Gastrocnemius medialis (tissue), 4 donors: ENCODE results near the gene APH1B. TPM values are rescaled to one million over a fixed set of nuclear protein-coding genes. Genes with fewer than 3 reads are reported as not detected.

Experiments
- ATAC-seq, 2 donors: fragments of 150-250 bp; one replicate each; pipeline ENCODE4 v1.9.1; 2016
- DNase-seq, 2 donors: peaks; one replicate each; pipeline ENCODE4 v3.0.0-alpha.2; 2019
- H3K27ac ChIP-seq, 4 donors: fragments of 200-600 bp; sonication (generic); 1 replicate in 1 of 4; 2 replicates in 3 of 4; pipeline ENCODE4 v1.5.1; 2016 to 2018; ENCODE audit warnings: mild to moderate bottlenecking in 2 of 4, moderate library complexity in 1 of 4
- H3K27me3 ChIP-seq, 3 donors: fragments of 200-600 bp; sonication (generic) in 2 of 3; 1 replicate in 1 of 3; 2 replicates in 2 of 3; pipeline versions ENCODE4 v1.5.1 to v1.6.0; 2016 to 2019; ENCODE audit warnings: mild to moderate bottlenecking in 1 of 3, moderate library complexity in 1 of 3
- H3K36me3 ChIP-seq, 2 donors: fragments of 200-600 bp; sonication (generic) in 1 of 2; one replicate each; pipeline ENCODE4 v1.5.1; 2017 to 2018
- H3K4me1 ChIP-seq, 2 donors: fragments of 200-600 bp; sonication (generic) in 1 of 2; one replicate each; pipeline ENCODE4 v1.5.1; 2016 to 2017; ENCODE audit warnings: mild to moderate bottlenecking in 2 of 2
- H3K4me3 ChIP-seq, 4 donors: fragments of 200-600 bp; sonication (generic) in 3 of 4; 1 replicate in 1 of 4; 2 replicates in 3 of 4; pipeline ENCODE4 v1.5.1; 2016 to 2019; ENCODE audit warnings: mild to moderate bottlenecking in 2 of 4
- H3K9me3 ChIP-seq, 3 donors: fragments of 200-600 bp; sonication (generic) in 2 of 3; 1 replicate in 1 of 3; 2 replicates in 2 of 3; pipeline ENCODE4 v1.5.1; 2016 to 2019
- CTCF ChIP-seq, 5 experiments: fragments of 450-650 bp in 3 of 5; fragments of 200-600 bp in 2 of 5; sonication (generic) in 2 of 5; IDR thresholded peaks in 4 of 5; conservative IDR thresholded peaks in 1 of 5; 1 replicate in 4 of 5; 2 replicates in 1 of 5; pipeline ENCODE4 v1.5.1; 2016 to 2019; ENCODE audit warnings: antibody characterized with exemption in 5 of 5, mild to moderate bottlenecking in 3 of 5, moderate library complexity in 3 of 5
- POLR2A ChIP-seq, 2 donors: fragments of 450-650 bp; IDR thresholded peaks; one replicate each; pipeline ENCODE4 v1.6.1; 2017; ENCODE audit warnings: antibody characterized with exemption in 2 of 2, mild to moderate bottlenecking in 2 of 2, moderate library complexity in 2 of 2
- in situ Hi-C, 4 donors: fragments of 200-750 bp; cut with MboI; loops; one replicate each; pipeline versions ENCODE4 v1.15.0 to v1.8.0; 2017; ENCODE audit warnings: low sequenced_read_pairs in 4 of 4
- intact Hi-C: fragments of 100-400 bp; cut with DNase I; formaldehyde crosslinking; loops from one replicate; pipeline ENCODE4 v1.15.1; 2023; ENCODE audit warnings: low total_unique reads
- total RNA-seq, 4 donors: library from RNA; depleted of rRNA; stranded (reverse); fragments of >200 nt; gene quantifications; one replicate each; pipeline versions ENCODE4 v1.1.0 to v1.2.3, GENCODE V29; 2016

The APH1B gene
- total RNA-seq, 4 donors from 2014 or later, result 2.4 to 5.6 (median 2.9) TPM

GRCh38 chr15:63292241-63292640 is 14.8 kb downstream of the APH1B start:
- Histone ChIP-seq H3K27me3 (no peaks in the 10 kb centered on the region), H3K36me3 (no peaks in the 10 kb centered on the region), H3K9me3 (no peaks in the 10 kb centered on the region), H3K4me3 (no peak overlapping the region), H3K27ac (no peak overlapping the region), H3K4me1 (peaks cover 0 to 5% of the 10 kb centered on the region in 2 donors)
- no peak for ATAC-seq
- no peak for DNase-seq
- intact Hi-C loops, result no loop called here
- TF ChIP-seq CTCF (IDR thresholded peaks at IDR 0.05 in 4 of 5, conservative IDR thresholded peaks at IDR 0.05 in 1 of 5) (no peak), POLR2A (IDR thresholded peaks at IDR 0.05) (no peak)
- in situ Hi-C loops, result loop anchor here (5.0 to 25.0 kb wide), 4 partner anchors 103 to 295 kb away; partner anchors contain the start of gene FBXL22 (in 1 of the 4)

GRCh38 chr15:63292771-63293170 is 15.4 kb downstream of the APH1B start:
- no peak for TF ChIP-seq CTCF (IDR thresholded peaks at IDR 0.05 in 4 of 5, conservative IDR thresholded peaks at IDR 0.05 in 1 of 5)
- TF ChIP-seq POLR2A (IDR thresholded peaks at IDR 0.05), result no peak
- in situ Hi-C loops (loop anchor here (5.0 to 25.0 kb wide), 4 partner anchors 102 to 295 kb away; partner anchors contain the start of gene FBXL22 (in 1 of the 4)), intact Hi-C loops (no loop called here)
- Histone ChIP-seq H3K27me3 (no peaks in the 10 kb centered on the region), H3K9me3 (no peaks in the 10 kb centered on the region), H3K27ac (no peak overlapping the region), H3K36me3 (no peaks in the 10 kb centered on the region), H3K4me3 (no peak overlapping the region), H3K4me1 (peaks cover 0 to 5% of the 10 kb centered on the region in 2 donors)
- ATAC-seq, result no peak
- DNase-seq, result no peak

DNA sequence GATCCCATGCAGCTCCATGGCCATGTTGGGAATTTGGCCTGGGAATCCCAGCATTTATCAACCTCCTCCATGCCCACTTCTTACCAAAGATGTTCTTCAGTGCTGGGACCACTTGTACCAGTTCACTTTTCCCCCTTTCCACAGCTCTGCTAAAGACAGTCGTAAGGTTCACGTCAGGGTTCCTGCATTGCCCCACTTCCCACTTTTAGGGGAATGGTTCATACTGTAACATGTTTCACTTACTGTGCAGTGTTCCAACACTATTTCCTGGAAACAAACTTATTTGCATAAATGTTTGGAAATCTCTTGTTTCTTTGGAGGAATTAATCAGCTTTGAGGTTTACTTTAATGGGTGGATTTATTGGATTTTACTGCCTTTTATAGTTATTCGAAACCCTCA is 17.0 kb downstream of the APH1B start:
- TF ChIP-seq POLR2A (IDR thresholded peaks at IDR 0.05) (no peak), CTCF (IDR thresholded peaks at IDR 0.05 in 4 of 5, conservative IDR thresholded peaks at IDR 0.05 in 1 of 5) (no peak)
- no peaks in the 10 kb centered on the region for H3K36me3 ChIP-seq
- no peak for ATAC-seq
- in situ Hi-C loops, result loop anchor here (5.0 to 25.0 kb wide), 4 partner anchors 100 to 293 kb away; partner anchors contain the start of gene FBXL22 (in 1 of the 4)
- intact Hi-C loops, result no loop called here
- peaks cover 0 to 5% of the 10 kb centered on the region in 2 donors for H3K4me1 ChIP-seq
- no peak for DNase-seq
- no peaks in the 10 kb centered on the region for H3K27me3 ChIP-seq
- H3K27ac ChIP-seq, result no peak overlapping the region
- H3K9me3 ChIP-seq, result no peaks in the 10 kb centered on the region
- H3K4me3 ChIP-seq, result no peak overlapping the region

DNA sequence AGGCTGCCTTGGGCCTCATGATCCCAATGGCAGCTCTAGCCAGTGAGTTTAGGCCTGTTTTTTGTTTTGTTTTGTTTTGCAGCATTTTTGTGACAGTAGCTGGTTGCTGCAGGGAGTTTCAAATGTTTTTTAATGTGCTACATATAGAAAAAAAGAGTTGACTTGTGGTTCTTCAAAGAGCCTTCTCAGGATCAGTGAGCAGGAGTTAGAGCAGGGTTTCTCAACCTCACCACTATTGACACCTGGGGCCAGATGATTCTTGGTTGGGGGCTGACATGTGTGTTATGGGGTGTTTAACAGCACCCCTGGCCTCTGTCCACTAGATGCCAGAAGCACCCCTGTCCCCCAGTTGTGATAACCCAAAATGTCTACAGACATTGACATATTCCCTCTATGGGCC is 17.9 kb downstream of the APH1B start:
- H3K9me3 ChIP-seq, result no peaks in the 10 kb centered on the region
- H3K27ac ChIP-seq, result no peak overlapping the region
- peaks cover 0 to 5% of the 10 kb centered on the region in 2 donors for H3K4me1 ChIP-seq
- ATAC-seq, result no peak
- in situ Hi-C loops, result loop anchor here in 3 of 4 donors (10.0 to 25.0 kb wide), 3 partner anchors 99 to 292 kb away; partner anchors contain the start of gene FBXL22 (in 1 of the 3)
- H3K36me3 ChIP-seq, result no peaks in the 10 kb centered on the region
- intact Hi-C loops, result no loop called here
- H3K4me3 ChIP-seq, result no peak overlapping the region
- TF ChIP-seq POLR2A (IDR thresholded peaks at IDR 0.05) (no peak), CTCF (IDR thresholded peaks at IDR 0.05 in 4 of 5, conservative IDR thresholded peaks at IDR 0.05 in 1 of 5) (no peak)
- no peaks in the 10 kb centered on the region for H3K27me3 ChIP-seq
- DNase-seq, result no peak

DNA sequence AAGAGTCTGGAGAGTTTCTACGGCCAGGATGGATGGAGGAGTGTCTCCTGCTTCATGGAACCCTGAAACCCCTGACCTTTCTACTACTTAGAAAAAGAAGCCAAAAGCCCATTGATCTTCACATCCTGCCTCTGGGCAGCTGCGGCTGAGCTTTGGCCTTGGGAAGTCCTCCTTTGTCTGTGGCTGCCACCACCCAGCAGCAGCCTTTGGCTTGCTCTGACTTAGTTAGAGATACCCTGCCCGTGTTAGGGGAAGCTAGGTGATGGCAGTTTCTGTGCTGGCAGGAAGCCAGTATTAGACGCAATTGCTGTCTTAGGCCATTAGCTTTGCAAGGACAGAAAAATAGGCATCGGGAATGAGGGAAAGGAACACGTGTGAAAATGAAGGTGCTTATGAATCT is 18.8 kb downstream of the APH1B start:
- H3K36me3 ChIP-seq, result no peaks in the 10 kb centered on the region
- peaks cover 0 to 5% of the 10 kb centered on the region in 2 donors for H3K4me1 ChIP-seq
- ATAC-seq (no peak), DNase-seq (no peak)
- no peak for TF ChIP-seq POLR2A (IDR thresholded peaks at IDR 0.05)
- TF ChIP-seq CTCF (IDR thresholded peaks at IDR 0.05 in 4 of 5, conservative IDR thresholded peaks at IDR 0.05 in 1 of 5), result no peak
- intact Hi-C loops, result no loop called here
- in situ Hi-C loops, result loop anchor here in 3 of 4 donors (10.0 to 25.0 kb wide), 3 partner anchors 99 to 291 kb away; partner anchors contain the start of gene FBXL22 (in 1 of the 3)
- no peak overlapping the region for H3K27ac ChIP-seq
- H3K4me3 ChIP-seq, result no peak overlapping the region
- no peaks in the 10 kb centered on the region for H3K27me3 ChIP-seq
- H3K9me3 ChIP-seq, result no peaks in the 10 kb centered on the region
